GM20431 (cell line): ENCODE results near the gene KAT14.
"Not testable (repeated sequence)": the region's sequence is repeated elsewhere in the genome, so short reads cannot be mapped to it uniquely, and the experiment has no call there.

Experiments used
- in situ Hi-C: fragments of 300-500 bp; cut with MseI, MboI; formaldehyde crosslinking; loops from one replicate; pipeline ENCODE4 v1.15.0; 2020; ENCODE audit warnings: low sequenced_read_pairs; ENCODE audit not compliant: unreplicated experiment

The KAT14 gene

DNA sequence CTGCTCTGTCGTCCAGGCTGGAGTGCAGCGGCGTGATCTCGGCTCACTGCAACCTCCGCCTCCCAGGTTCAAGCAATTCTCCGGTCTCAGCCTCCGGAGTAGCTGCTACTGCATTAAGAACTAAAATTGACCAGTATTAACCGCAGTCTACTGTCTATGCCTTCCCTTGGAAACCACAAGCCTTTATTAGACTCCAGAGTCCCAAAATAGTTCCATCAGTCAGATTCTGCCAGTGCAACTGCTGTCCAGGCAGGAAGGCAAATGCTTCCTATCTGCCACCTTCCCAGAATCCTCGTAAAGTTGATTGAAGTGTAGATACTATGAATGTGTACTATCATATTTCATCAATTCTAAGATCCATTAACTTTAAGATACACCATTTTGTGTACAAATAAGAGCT lies 16.7 kb downstream of the KAT14 start:
- in situ Hi-C loops = no loop called here

DNA sequence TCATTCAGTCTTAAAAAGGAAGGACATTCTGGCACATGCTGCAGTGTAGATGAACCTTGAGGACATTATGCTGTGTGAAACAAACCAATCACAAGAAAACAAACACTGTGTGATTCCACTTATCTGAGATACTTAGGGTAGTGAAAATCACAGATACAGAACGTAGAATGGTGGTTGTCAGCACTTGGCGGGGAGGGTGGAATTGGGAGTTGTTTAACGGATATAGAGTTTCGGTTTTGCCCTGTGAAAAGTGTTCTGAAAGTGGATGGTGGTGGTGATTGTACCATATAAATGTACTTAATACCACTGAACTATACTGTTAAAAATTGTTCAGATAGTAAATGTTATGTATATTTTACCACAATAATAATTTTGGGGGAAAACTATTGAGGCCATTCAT lies 18.4 kb downstream of the KAT14 start:
- in situ Hi-C loops = no loop called here

DNA sequence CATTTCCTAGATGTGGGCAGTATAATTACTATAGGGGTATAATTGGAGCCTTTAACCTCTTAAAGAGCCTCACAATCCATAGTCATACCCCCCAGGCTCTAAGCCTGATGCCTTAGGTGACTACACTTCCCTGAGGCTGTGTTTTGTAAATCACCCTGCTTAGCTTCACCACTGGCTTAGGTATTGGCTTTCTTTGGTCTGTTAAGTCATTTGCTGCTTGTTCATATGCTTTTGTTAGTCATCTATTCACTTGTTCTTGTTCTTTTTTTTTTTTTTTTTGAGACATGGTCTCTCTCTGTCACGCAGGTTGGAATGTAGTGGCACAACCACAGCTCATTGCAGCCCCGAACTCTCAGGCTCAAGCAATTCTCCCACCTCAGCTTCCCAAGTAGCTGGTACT lies 26.7 kb downstream of the KAT14 start:
- in situ Hi-C loops = no loop called here

DNA sequence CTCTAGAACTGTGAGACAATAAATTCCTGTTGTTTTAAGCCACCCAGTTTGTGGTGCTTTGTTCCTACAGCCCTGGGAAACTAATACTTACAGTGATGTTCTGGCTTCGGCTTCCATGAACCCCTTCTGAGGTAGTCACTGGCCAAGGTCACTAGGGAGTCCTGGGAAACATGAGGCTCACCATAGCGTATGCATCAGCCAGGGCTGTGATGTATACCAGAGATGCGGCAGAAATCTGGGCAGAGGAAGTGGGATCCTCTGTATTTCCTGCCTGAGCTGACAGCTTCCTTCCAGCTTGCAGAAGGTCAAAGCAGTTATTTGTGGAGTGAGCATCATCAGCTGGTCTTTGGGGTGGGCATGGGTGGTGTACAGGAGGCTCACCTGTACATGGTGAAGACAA lies 27.9 kb downstream of the KAT14 start:
- in situ Hi-C loops = no loop called here

DNA sequence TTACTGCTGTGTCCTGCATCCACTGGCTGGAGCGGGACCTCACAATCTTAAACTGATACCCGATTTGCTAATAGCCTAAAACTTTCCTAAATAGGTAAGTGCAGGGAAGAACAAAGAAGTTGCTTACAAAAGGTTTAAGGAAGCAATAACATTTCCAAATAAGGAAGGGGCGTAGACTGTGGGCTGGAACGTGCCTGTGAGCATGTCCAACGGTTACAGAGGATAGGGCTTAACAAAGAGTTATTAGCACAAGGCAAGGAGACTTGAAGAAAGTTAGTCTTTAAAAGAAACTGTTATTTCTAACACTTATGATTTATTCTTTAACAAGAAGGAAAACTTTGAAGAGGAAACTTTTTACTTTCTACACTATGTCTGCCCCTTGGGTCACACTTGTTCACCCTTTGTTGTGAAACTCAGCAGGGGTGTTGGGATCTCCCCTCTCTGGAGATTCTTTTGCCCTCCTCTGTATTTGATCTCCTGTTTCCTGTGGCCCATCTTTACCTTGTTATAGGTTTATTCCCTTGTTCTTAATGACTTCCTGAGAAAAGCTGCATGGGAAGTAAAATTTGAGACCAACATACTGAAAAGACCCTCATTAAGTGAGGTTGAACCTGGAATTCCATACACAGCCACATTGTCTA lies 28.7 kb downstream of the KAT14 start:
- in situ Hi-C loops = no loop called here

DNA sequence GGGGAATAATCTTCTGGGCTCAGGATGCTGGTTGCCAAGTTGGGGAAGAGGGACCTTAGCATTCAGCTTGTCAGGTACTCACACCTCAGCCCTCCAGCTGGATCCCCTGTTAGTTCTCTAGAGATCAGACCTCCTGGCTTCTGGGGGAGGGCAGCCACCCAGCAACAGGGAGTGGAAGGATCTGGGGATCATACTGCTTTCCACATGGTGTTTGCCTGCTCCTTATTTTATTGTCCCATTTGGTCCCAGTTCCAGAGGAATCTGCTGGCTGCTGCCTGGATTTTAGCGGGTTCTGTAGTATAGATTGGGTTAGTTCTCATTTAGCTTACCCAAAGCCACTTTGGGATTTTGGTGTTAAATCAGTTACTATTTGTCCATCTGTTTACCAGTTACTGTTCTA lies 29.3 kb downstream of the KAT14 start:
- in situ Hi-C loops = no loop called here

- in situ Hi-C loops = no loop called here
Observed at GRCh38 chr20:18172379-18172778, 34.7 kb downstream of the KAT14 start.

DNA sequence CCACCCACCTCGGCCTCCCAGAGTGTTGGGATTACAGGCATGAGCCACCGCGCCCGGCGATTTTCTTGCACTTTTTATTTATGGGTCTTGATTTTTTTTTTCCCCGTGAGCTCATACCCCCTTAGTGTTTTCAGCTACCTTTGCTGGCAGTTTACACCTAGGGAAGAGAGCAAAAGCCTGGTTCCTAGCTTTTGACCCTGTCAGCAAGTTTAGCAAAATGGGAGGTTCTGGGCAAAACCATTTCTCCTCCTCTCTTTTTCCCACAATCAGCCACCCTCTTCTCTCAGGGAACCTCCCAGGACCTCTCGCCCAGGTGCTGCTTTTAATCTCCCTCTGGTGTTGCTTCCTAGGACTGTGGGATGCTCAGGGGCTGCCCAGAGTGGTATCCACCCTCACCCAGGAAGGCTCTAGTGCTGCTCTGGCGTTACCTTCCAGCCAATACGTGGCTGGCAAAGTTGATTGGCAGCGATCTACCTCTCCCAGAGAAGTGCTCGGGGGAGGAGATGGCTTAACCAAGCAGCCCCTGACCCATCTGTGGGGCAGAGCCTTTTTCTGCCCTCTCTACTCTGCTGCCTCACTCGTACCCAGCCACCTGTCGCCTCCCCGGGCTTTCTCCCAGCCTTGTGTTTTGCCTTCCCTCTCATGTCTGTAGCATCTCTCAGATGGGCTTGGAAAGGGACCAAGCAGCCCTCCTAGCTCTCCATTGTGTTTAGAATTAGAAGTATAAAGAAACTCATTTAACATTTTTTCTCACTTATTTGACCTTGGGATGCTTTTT lies 37.4 kb downstream of the KAT14 start:
- in situ Hi-C loops = no loop called here

GRCh38 chr20:18176318-18176785 lies 38.7 kb downstream of the KAT14 start:
- in situ Hi-C loops = no loop called here

GRCh38 chr20:18180366-18180765 lies 42.7 kb downstream of the KAT14 start:
- in situ Hi-C loops = not testable (repeated sequence)

DNA sequence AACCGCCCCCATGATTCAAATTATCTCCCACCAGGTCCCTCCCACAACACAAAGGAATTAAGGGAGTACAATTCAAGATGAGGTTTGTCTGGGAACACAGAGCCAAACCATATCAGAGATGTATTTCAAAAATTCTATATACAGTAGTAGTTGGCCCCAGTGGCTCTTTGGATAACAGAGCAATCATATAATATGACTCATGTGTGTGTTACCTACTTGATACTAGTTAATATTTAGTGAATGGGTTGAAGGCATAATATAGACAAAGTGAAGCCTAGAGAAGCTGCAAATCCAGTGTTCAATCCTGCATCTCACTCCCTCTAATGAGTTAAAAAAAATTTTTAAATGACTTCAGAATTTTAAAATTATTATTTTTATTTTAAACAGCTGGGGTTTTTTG lies 43.2 kb downstream of the KAT14 start:
- in situ Hi-C loops = no loop called here

DNA sequence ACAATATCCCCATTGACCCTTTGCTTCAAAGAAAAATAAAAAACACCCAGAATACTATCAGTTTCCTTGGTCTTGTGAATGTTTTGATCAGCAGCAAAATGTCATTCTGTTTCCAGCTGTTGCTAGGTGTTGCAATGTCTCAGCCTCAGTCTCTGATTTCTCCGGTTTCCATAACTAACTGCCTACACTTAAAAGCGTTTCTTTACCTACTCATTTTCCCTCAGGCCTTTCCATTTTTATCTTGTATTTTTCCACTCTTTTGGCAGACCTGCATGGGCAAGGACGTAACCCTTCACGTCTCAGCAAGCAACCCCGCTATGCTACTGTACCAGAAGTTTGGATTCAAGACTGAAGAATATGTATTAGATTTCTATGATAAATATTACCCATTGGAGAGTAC lies 49.4 kb downstream of the KAT14 start:
- in situ Hi-C loops = no loop called here

DNA sequence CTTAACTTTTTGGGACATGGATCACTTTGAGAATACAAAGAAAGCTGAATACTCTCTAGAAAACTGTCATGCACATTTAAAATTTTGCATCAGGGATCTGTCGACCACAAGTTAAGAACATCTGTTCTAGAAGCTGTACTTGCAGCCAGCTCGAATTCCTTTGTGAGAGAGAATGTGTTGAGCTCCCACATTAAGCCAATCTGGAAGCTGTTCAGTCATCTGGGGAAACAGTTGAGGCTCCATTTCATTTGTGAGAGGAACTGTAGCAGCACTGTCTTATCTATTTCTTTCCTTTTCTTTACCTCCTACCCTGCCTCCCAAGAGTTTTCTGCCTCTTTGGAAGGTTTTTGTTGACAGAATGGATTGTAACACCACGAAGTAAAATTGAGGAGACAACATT lies 50.8 kb downstream of the KAT14 start:
- in situ Hi-C loops = no loop called here

- in situ Hi-C loops = no loop called here
Observed at GRCh38 chr20:18190338-18191233, 52.9 kb downstream of the KAT14 start.

- in situ Hi-C loops = no loop called here
Observed at GRCh38 chr20:18191306-18191705, 53.6 kb downstream of the KAT14 start.

DNA sequence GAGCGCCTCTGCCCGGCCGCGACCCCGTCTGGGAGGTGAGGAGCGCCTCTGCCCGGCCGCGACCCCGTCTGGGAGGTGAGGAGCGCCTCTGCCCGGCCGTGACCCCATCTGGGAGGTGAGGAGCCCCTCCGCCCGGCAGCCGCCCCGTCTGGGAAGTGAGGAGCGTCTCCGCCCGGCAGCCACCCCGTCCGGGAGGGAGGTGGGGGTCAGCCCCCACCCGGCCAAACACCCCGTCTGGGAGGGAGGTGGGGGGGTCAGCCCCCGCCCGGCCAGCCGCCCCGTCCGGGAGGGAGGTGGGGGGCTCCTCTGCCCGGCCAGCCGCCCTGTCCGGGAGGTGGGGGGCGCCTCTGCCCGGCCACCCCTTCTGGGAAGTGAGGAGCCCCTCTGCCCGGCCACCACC lies 56.8 kb downstream of the KAT14 start:
- in situ Hi-C loops = not testable (repeated sequence)

DNA sequence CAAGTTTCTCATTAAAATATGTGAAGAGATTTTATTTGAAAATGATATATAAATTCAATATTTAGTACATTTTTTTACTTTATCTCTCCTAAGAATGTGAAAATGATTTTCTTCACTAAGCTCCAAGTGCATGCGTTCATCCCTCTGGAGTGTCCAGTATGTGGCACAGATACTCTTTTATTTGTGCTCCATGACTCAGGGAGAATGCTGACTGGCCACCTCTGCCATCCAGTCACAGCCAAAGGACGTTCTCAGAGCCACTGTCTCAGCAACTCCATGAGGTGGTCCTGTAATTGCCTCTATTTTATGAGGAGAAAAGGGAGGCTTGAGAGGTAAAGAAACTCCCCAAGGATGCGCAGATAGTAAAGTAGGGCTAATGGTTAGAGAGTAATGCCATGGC lies 58.3 kb downstream of the KAT14 start:
- in situ Hi-C loops = no loop called here

DNA sequence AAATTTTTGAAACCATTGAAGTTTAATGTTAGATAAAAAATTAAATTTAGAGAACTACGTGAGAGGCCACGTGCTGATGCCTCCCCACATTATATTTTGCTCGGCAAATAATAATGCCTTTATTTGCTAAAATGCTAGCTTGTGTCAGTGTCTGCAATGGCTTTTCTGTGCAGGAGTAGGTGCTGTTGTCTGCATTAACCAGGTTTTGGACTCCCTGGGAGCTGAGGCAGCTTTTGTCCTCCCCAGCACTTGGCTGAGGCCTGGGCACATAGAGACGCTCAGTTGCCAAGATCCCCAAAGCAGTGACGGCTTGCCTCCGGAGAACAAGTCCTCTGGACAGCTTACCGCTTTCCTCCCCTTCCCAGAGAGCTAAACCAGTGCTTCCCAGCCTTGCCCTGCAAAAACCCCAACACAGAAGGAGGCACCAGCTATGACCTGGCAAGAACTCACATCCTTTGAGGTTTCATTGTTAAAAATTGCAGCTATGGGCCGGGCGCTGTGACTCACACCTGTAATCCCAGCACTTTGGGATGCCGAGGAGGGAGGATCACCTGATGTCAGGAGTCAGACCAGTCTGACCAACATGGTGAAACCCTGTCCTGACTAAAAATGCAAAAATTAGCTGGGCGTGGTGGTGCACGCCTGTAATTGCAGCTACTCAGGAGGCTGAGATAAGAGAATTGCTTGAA lies 59.9 kb downstream of the KAT14 start:
- in situ Hi-C loops = no loop called here

DNA sequence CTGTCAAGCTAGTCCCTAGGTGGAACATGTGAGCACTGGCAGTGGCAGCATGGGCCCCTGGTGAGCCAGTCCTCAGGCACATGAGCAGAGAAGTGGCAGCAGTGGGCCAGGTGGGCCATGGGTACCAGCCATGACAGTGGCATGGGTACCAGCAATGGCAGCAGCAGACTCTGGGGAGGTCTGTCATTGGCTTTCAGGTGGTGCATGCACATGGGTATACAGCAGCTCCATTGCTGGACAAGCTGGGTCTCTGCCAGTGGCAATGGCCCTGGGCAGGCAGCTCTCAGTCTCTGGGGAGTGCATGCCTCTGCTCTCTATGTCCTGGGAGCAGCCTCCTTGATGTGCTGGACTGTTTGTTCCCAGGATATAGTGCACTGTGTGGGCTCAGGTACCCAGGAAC lies 65.3 kb downstream of the KAT14 start:
- in situ Hi-C loops = no loop called here

DNA sequence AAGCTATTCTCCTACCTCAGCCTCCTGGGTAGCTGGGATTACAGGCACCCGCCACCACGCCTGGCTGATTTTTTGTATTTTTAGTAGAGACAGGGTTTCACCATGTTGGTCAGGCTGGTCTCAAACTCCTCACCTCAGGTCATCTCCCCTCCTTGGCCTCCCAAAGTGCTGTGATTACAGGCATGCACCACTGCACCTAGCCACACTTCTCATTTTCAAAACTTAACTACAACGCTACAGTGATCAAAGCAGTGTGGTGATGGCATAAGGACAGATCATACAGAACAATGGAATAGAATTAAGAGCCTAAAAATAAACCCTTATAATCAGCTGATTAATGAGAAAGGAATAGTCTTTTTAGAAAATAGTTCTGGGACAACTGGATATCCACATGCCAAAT lies 66.0 kb downstream of the KAT14 start:
- in situ Hi-C loops = not testable (repeated sequence)
